Spleen (tissue), 11 donors: Measurements from ENCODE around the gene ESR2. TPM values are rescaled to one million over a fixed set of nuclear protein-coding genes. Genes with fewer than 3 reads are reported as not detected.
"Not testable (repeated sequence)": the region's sequence is repeated elsewhere in the genome, so short reads cannot be mapped to it uniquely, and the experiment has no call there.

Experiments used
- DNase-seq: peaks from one replicate; pipeline ENCODE4 v3.0.0-alpha.2; 2020
- H3K27ac ChIP-seq, 8 donors: fragments of 200-600 bp; sonication (generic) in 7 of 8; 1 replicate in 4 of 8; 2 replicates in 4 of 8; pipeline versions ENCODE4 v1.5.0 to v1.8.0; 2016 to 2021; ENCODE audit warnings: inconsistent platforms in 4 of 8, mild to moderate bottlenecking in 4 of 8, moderate library complexity in 1 of 8
- H3K27me3 ChIP-seq, 7 donors: fragments of 200-600 bp; sonication (generic) in 6 of 7; replicated peaks in 1 of 7; 1 replicate in 4 of 7; 2 replicates in 3 of 7; pipeline versions ENCODE4 v1.5.0 to v1.8.0; 2016 to 2021; ENCODE audit warnings: inconsistent platforms in 3 of 7, mild to moderate bottlenecking in 1 of 7
- H3K36me3 ChIP-seq, 6 donors: fragments of 200-600 bp; sonication (generic) in 5 of 6; 1 replicate in 4 of 6; 2 replicates in 2 of 6; pipeline versions ENCODE4 v1.5.0 to v1.8.0; 2016 to 2021; ENCODE audit warnings: inconsistent platforms in 2 of 6
- H3K4me1 ChIP-seq, 6 donors: fragments of 200-600 bp; sonication (generic) in 5 of 6; 1 replicate in 3 of 6; 2 replicates in 3 of 6; pipeline versions ENCODE4 v1.5.0 to v1.8.0; 2016 to 2021; ENCODE audit warnings: inconsistent platforms in 3 of 6
- H3K4me3 ChIP-seq, 8 donors: fragments of 200-600 bp; sonication (generic) in 7 of 8; 1 replicate in 4 of 8; 2 replicates in 4 of 8; pipeline versions ENCODE4 v1.5.0 to v1.8.0; 2016 to 2021; ENCODE audit warnings: inconsistent platforms in 4 of 8, mild to moderate bottlenecking in 4 of 8, moderate library complexity in 2 of 8
- H3K9me3 ChIP-seq, 8 donors: fragments of 200-600 bp; sonication (generic) in 7 of 8; 1 replicate in 4 of 8; 2 replicates in 4 of 8; pipeline versions ENCODE4 v1.5.0 to v1.8.0; 2016 to 2021; ENCODE audit warnings: inconsistent platforms in 4 of 8
- CTCF ChIP-seq, 11 experiments: fragments of 200-600 bp in 7 of 11; fragments of 450-650 bp in 4 of 11; sonication (generic) in 4 of 11; IDR thresholded peaks in 8 of 11; conservative IDR thresholded peaks in 3 of 11; 1 replicate in 7 of 11; 2 replicates in 4 of 11; pipeline versions ENCODE4 v1.4.0 to v1.8.0; 2016 to 2021; ENCODE audit warnings: antibody characterized with exemption in 11 of 11, inconsistent platforms in 4 of 11, mild to moderate bottlenecking in 1 of 11
- POLR2A ChIP-seq, 3 donors: fragments of 450-650 bp; IDR thresholded peaks; one replicate each; pipeline ENCODE4 v1.5.1; 2017; ENCODE audit warnings: antibody characterized with exemption in 3 of 3, mild to moderate bottlenecking in 1 of 3
- POLR2AphosphoS5 ChIP-seq, 3 donors: sonication (generic); formaldehyde crosslinking; IDR thresholded peaks; one replicate each; pipeline ENCODE4 v1.5.1; 2017; ENCODE audit warnings: antibody characterized with exemption in 3 of 3
- WGBS, 5 donors: extraction: QIAGEN DNeasy Blood & Tissue Kit in 3 of 5; methylation state at CpG; one replicate each; pipeline versions ENCODE4 v1.1.5 to v1.1.7; 2013 to 2018; 5-methylcytosine and 5-hydroxymethylcytosine counted together
- intact Hi-C: fragments of 100-400 bp; cut with DNase I; formaldehyde crosslinking; loops from one replicate; pipeline ENCODE4 v1.15.0; 2023; ENCODE audit warnings: low total_unique reads
- polyA plus RNA-seq, 3 donors: library from polyadenylated mRNA; stranded (reverse); fragments of 200-250 nt; gene quantifications; one replicate each; pipeline ENCODE4 v1.2.1, GENCODE V29; 2013
- total RNA-seq, 7 donors: library from RNA; depleted of rRNA in 3 of 7; stranded (reverse); fragments of >200 nt in 3 of 7; fragmentation: NEBNext Ultra II Directional in 4 of 7; extraction: Animal tissue kit (Norgen Biotek cat#: 25700) in 4 of 7; gene quantifications; one replicate each; pipeline versions ENCODE4 v1.1.0 to v1.2.1, GENCODE V29; 2016 to 2021
- donor health status: healthy with polysubstance abuse.
- donor health status: DM: no; HTN: no; CAD: no; lungs with moderate emphysema.
- donor health status: DM: no; HTN: no; CAD: no.
- donor health status: Bipolar disorder and iron deficiency.
- donor health status: healthy.
- donor health status: DM: no; HTN: no; CAD: no.
- donor health status: DM: yes; HTN: yes; CAD: no.

ESR2 gene
- total and polyA plus RNA-seq, 10 donors, result 0.93 to 9.0 (median 3.8) TPM

GRCh38 chr14:64324461-64324860, 30.3 kb upstream of the ESR2 start:
- H3K4me3 ChIP-seq, result no peak overlapping the region
- DNase-seq, result no peak
- 15 to 19% (median 17%) methylated on average over 1 of the region's 1 CpG for WGBS, 5 donors
- no peaks in the 10 kb centered on the region for H3K27me3 ChIP-seq
- no peaks in the 10 kb centered on the region for H3K9me3 ChIP-seq
- no peaks in the 10 kb centered on the region for H3K4me1 ChIP-seq
- TF ChIP-seq POLR2A (IDR thresholded peaks at IDR 0.05), result no peak
- TF ChIP-seq CTCF (IDR thresholded peaks at IDR 0.05 in 8 of 11, conservative IDR thresholded peaks at IDR 0.05 in 3 of 11), result no peak
- TF ChIP-seq POLR2AphosphoS5 (IDR thresholded peaks at IDR 0.05), result no peak
- no peaks in the 10 kb centered on the region for H3K36me3 ChIP-seq
- no peak overlapping the region for H3K27ac ChIP-seq
- intact Hi-C loops, result no loop called here

GRCh38 chr14:64320362-64320761, 26.2 kb upstream of the ESR2 start:
- H3K27me3 ChIP-seq, H3K4me1 ChIP-seq, H3K36me3 ChIP-seq, intact Hi-C loops, H3K27ac ChIP-seq, H3K9me3 ChIP-seq, H3K4me3 ChIP-seq, DNase-seq: not testable (repeated sequence)
- WGBS, 5 donors, result 79 to 88% (median 85%) methylated on average over 5 of the region's 5 CpGs

- DNase-seq, H3K4me1 ChIP-seq, H3K36me3 ChIP-seq, H3K27me3 ChIP-seq, intact Hi-C loops, H3K9me3 ChIP-seq, H3K27ac ChIP-seq, H3K4me3 ChIP-seq: not testable (repeated sequence)
- 78 to 93% (median 78%) methylated on average over 1 of the region's 1 CpG for WGBS, 5 donors
These were observed 24.5 kb upstream of the ESR2 start for GRCh38 chr14:64318695-64319094.

GRCh38 chr14:64303471-64303917, 9.3 kb upstream of the ESR2 start:
- TF ChIP-seq POLR2A (IDR thresholded peaks at IDR 0.05) (no peak), CTCF (IDR thresholded peaks at IDR 0.05 in 8 of 11, conservative IDR thresholded peaks at IDR 0.05 in 3 of 11) (peak; percentile 43 to 75 (median 66))
- H3K36me3 ChIP-seq, result no peaks in the 10 kb centered on the region
- intact Hi-C loops, result loop anchor here (5.0 kb wide), 1 partner anchor 506 kb away; no protein-coding TSS in a partner anchor
- H3K4me3 ChIP-seq, result no peak overlapping the region
- H3K9me3 ChIP-seq, result no peaks in the 10 kb centered on the region
- DNase-seq, result no peak
- H3K27ac ChIP-seq, result no peak overlapping the region
- no peaks in the 10 kb centered on the region for H3K27me3 ChIP-seq
- WGBS, 5 donors, result 28 to 35% (median 30%) methylated on average over 4 of the region's 4 CpGs
- no peaks in the 10 kb centered on the region for H3K4me1 ChIP-seq

- WGBS, 5 donors, result 80 to 93% (median 85%) methylated on average over 1 of the region's 1 CpG
- DNase-seq, result no peak
- peaks cover 0 to 16% (median 14%) of the 10 kb centered on the region in 6 donors for H3K4me1 ChIP-seq
These were observed 4.6 kb upstream of the ESR2 start for GRCh38 chr14:64298773-64299172.

GRCh38 chr14:64296561-64296960, 2.4 kb upstream of the ESR2 start:
- Histone ChIP-seq H3K4me1 (peaks cover 3 to 31% (median 20%) of the 10 kb centered on the region in 6 donors), H3K27me3 (peaks cover 0 to 30% (median 8%) of the 10 kb centered on the region in 7 donors), H3K4me3 (no peak overlapping the region), H3K36me3 (no peaks in the 10 kb centered on the region), H3K27ac (no peak overlapping the region), H3K9me3 (no peaks in the 10 kb centered on the region)
- no peak for DNase-seq
- intact Hi-C loops, result loop anchor here (10.0 kb wide), 1 partner anchor 122 kb away; no protein-coding TSS in a partner anchor
- TF ChIP-seq POLR2AphosphoS5 (IDR thresholded peaks at IDR 0.05) (no peak), POLR2A (IDR thresholded peaks at IDR 0.05) (no peak), CTCF (IDR thresholded peaks at IDR 0.05 in 8 of 11, conservative IDR thresholded peaks at IDR 0.05 in 3 of 11) (no peak)

More at GRCh38 chr14:64298773-64299172, 4.6 kb upstream of the ESR2 start:
- Histone ChIP-seq H3K27ac (no peak overlapping the region), H3K27me3 (peaks cover 0 to 22% (median 7%) of the 10 kb centered on the region in 7 donors), H3K9me3 (no peaks in the 10 kb centered on the region), H3K4me3 (no peak overlapping the region), H3K36me3 (no peaks in the 10 kb centered on the region)
- no peak for TF ChIP-seq POLR2A (IDR thresholded peaks at IDR 0.05)
- intact Hi-C loops, result loop anchor here (10.0 kb wide), 1 partner anchor 124 kb away; no protein-coding TSS in a partner anchor
